GM12874 (cell line): ENCODE results near the gene C6orf89.

Experiments
- TF ChIP-seq, protein P1 (sequence below): IDR thresholded peaks from 2 replicates; pipeline ENCODE4 v1.5.1; 2011; ENCODE audit warnings: low read depth, mild to moderate bottlenecking, control low read depth, low read length, moderate library complexity; ENCODE audit not compliant: insufficient read depth

C6orf89 gene

DNA sequence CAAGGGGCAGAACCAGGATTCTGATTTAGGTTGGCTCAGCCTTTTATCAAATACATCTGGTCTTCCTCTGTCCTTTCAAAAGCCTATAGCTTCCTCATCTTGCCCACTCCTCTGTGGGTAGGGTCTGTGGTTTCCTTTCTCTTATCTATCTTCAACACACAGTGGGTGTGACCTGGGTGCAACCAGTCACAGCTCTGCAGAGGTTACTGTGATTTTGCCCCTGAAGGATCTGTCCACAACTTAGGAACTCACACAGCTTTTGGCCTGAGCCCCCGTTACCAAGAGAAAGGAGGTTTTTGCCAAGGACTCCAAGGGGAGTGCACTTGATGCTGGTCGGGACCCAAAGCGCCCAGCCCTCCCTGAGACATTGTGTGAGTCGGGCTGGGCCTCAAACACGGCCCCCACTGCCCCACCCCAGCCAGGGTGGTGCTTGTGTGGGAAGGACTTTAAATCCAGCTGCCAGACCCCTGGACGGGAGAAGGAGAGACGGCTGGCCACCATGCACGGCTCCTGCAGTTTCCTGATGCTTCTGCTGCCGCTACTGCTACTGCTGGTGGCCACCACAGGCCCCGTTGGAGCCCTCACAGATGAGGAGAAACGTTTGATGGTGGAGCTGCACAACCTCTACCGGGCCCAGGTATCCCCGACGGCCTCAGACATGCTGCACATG, 68.6 kb downstream of the C6orf89 start, which contains the start of gene PI16:
PI16 (plus strand) TSS at position 477 of the 670 bp plus-strand sequence; CDS start at position 500, 23 bp downstream.
- TF ChIP-seq, protein P1, sequence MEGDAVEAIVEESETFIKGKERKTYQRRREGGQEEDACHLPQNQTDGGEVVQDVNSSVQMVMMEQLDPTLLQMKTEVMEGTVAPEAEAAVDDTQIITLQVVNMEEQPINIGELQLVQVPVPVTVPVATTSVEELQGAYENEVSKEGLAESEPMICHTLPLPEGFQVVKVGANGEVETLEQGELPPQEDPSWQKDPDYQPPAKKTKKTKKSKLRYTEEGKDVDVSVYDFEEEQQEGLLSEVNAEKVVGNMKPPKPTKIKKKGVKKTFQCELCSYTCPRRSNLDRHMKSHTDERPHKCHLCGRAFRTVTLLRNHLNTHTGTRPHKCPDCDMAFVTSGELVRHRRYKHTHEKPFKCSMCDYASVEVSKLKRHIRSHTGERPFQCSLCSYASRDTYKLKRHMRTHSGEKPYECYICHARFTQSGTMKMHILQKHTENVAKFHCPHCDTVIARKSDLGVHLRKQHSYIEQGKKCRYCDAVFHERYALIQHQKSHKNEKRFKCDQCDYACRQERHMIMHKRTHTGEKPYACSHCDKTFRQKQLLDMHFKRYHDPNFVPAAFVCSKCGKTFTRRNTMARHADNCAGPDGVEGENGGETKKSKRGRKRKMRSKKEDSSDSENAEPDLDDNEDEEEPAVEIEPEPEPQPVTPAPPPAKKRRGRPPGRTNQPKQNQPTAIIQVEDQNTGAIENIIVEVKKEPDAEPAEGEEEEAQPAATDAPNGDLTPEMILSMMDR = no peak

DNA sequence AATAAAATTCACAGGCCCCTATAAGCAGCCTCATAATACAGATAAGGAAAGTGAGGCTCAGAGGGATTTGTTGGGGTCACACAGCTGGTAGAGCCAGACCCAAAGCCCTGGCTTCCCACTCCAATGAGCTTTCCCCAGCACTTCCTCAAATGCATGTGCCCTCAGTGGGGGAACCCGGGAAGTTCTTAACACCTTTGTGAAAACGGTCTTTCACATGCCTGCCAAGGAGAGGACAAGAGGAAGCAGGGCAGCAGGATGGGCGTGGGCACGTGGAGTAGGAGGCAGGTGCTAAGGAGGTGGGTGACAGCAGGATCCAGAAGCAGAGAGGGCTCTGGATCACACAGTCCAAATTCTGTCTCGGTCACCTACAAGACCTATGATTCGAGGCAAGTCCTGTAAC, 69.4 kb downstream of the C6orf89 start:
- TF ChIP-seq, protein P1 = no peak

DNA sequence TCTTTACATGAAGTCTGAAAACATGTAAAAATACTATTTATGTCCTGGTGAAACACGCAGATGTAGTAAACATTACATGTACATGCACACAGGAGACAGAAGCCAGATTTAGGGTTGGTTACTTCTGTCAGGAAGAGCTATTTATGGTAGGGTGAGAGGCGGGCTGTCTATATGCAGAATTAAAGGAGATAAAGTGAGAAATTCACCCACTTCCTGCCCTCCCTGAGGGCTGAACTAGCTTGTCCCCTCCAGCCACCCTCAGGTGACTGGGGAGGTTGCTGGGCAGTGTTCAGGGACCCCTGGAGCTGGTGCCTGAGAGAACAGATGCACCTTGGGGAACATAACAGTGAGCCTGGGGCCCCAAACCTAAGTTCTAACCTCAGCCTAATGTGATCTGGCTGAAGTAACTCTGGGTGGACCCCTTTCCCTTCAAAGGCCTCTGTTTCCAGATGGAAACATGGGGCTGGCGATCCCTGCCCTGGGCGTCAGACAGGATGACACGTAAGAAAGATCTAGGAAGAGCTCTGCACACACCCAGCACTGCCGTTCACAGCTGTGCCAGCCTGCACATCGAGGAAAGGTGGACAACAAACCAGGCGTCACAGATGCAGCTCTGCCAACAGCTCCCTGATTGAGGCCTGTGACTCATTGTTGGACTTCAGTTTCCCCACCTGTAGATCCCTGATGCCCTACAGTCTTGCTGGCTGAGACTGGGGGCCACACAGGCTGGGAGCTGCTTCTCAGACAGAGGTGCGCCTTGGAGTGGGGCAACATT, 70.1 kb downstream of the C6orf89 start:
- TF ChIP-seq, protein P1 = no peak

DNA sequence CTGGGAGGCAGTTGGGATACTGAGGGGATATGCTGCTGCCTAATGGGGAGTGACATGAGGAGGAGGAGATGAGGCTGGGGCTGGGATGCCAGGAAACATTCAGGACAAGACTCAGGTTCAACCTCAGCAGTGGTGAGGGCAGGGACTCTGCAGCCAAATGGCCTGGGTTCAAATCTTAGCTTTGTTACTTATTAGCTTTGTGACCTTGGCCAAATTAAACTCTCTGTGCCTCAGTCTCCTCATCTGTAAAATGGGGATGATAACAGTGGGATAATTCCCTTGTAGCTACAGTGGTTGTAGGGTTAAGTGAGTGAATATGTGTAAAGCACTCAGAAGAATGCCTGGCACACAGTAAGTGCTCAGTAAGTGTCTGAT, 70.7 kb downstream of the C6orf89 start:
- TF ChIP-seq, protein P1 = no peak

DNA sequence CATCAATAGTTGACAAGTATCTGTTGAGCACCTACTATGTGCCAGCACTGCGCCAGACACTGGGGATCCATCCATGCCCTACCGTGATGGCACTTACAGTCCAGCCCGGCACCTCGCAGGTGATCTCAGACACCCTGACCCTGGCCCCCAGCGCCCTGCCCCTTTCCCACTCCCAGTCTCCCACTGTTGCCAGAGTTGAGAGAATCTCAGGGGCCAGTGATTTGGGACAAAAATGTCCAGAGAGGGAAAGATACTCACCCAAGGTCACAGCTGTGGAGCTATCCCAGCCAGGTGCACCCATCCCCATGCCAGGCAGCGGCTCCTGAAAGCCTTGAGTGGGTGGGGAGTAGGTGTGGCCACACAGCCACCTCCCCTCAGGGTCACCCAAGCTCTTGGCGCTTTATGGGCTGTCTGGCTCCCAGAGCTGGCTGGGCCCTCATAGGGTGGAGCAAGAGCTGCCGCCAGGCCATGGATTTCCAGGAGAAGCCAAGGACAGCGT, 72.1 kb downstream of the C6orf89 start:
- TF ChIP-seq, protein P1 = no peak

DNA sequence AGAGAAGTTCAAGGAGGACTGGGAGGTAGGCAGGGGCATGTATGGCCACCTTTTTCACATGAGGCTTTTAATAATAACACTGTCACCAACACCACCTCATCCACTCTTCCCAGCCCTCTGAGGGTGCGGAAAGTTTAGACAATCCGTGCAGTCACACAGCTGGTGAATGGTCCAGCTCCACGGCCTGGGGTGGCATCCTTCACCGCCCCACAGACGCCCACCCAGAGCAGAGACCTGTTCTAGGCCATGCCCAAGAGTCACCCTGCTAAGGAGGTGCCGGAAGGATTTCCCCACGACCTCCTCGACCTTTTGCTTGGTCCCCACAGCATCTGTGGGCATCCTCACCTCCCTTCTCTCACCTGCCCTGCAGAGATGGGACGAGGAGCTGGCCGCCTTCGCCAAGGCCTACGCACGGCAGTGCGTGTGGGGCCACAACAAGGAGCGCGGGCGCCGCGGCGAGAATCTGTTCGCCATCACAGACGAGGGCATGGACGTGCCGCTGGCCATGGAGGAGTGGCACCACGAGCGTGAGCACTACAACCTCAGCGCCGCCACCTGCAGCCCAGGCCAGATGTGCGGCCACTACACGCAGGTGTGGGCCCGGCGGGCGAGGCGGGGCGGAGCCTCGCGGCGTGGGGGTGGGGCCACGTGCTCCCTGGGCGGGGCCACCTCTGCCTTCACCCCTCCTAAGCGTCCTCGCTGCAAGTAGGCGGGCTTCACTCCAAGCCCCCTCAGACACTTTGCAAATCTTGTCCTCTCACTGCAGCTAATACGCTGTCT, 73.2 kb downstream of the C6orf89 start:
- TF ChIP-seq, protein P1 = no peak
